Right cardiac atrium (tissue), 5 donors: Measurements from ENCODE around the gene NBEA. TPM values are rescaled to one million over a fixed set of nuclear protein-coding genes. Genes with fewer than 3 reads are reported as not detected.

Experiments used
- ATAC-seq, 2 donors: fragments of 200-7000 bp; cut with Tn5 transposase; one replicate each; pipeline versions ENCODE4 v1.8.0 to v1.9.1; 2020; ENCODE audit warnings: moderate library complexity in 2 of 2, mild to moderate bottlenecking in 1 of 2
- DNase-seq, 3 donors: peaks; one replicate each; pipeline ENCODE4 v3.0.0-alpha.2; 2020
- H3K27ac ChIP-seq: one replicate; pipeline ENCODE4 v1.5.1; 2013; ENCODE audit warnings: mild to moderate bottlenecking, low read length, control low read depth, moderate library complexity
- H3K27me3 ChIP-seq: one replicate; pipeline ENCODE4 v1.6.1; 2013; ENCODE audit not compliant: control insufficient read depth, insufficient read depth
- H3K4me1 ChIP-seq: one replicate; pipeline ENCODE4 v1.6.1; 2013; ENCODE audit warnings: low read length; ENCODE audit not compliant: control insufficient read depth, insufficient read depth
- H3K4me3 ChIP-seq: one replicate; pipeline ENCODE4 v1.5.1; 2013; ENCODE audit warnings: low read length, control low read depth
- H3K9me3 ChIP-seq: one replicate; pipeline ENCODE4 v1.6.1; 2013; ENCODE audit warnings: low read length; ENCODE audit not compliant: control insufficient read depth
- WGBS: extraction: QIAGEN DNeasy Blood & Tissue Kit; methylation state at CpG from one replicate; pipeline ENCODE4 v1.1.7; 2013; 5-methylcytosine and 5-hydroxymethylcytosine counted together
- intact Hi-C, 4 donors: fragments of 100-400 bp; cut with DNase I; formaldehyde crosslinking; loops; one replicate each; pipeline versions ENCODE4 v1.11.0 to v1.14.0; 2022 to 2023
- polyA plus RNA-seq: library from polyadenylated mRNA; stranded (reverse); fragments of 200-250 nt; gene quantifications from one replicate; pipeline ENCODE4 v1.2.3, GENCODE V29; 2013
- total RNA-seq, 4 donors: library from RNA; stranded (reverse); fragmentation: NEBNext Ultra II Directional; extraction: Animal tissue kit (Norgen Biotek cat#: 25700); gene quantifications; one replicate each; pipeline ENCODE4 v1.2.1, GENCODE V29; 2021
- donor health status: healthy with polysubstance abuse.
- donor health status: DM: no; HTN: yes; CAD: no.
- donor health status: DM: no; HTN: no; CAD: no.
- donor health status: DM: no; HTN: yes; CAD: no; lungs with severe emphysema.
- donor health status: DM: yes; HTN: yes; CAD: no.

The NBEA gene
- total and polyA plus RNA-seq, 5 donors = 8.1 to 20.7 (median 20.0) TPM

DNA sequence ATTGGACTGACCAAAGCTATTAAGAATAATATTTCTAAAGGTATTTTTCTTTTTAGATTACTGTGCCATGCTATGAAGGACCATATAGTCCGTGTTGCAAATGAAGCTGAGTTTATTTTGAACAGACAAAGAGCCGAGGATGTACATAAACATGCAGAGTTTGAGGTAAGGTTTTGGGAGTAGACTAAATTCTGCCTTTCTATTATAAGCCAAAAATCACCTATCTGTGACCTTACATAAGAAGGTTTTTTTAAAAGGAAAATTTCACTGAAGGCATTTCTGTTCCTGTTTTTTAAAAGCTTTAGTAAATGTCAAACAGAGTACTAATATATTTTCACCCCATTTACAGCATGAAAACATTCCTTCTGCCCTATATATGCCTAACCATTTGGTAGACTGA lies 407.0 kb downstream of the NBEA start:
- no peaks in the 10 kb centered on the region for H3K9me3 ChIP-seq
- ATAC-seq = no peak
- H3K4me1 ChIP-seq = peaks cover 2% of the 10 kb centered on the region
- 97% methylated on average over 2 of the region's 2 CpGs for WGBS
- intact Hi-C loops = no loop called here
- no peak overlapping the region for H3K27ac ChIP-seq
- no peaks in the 10 kb centered on the region for H3K27me3 ChIP-seq
- H3K4me3 ChIP-seq = no peak overlapping the region
- no peak for DNase-seq

DNA sequence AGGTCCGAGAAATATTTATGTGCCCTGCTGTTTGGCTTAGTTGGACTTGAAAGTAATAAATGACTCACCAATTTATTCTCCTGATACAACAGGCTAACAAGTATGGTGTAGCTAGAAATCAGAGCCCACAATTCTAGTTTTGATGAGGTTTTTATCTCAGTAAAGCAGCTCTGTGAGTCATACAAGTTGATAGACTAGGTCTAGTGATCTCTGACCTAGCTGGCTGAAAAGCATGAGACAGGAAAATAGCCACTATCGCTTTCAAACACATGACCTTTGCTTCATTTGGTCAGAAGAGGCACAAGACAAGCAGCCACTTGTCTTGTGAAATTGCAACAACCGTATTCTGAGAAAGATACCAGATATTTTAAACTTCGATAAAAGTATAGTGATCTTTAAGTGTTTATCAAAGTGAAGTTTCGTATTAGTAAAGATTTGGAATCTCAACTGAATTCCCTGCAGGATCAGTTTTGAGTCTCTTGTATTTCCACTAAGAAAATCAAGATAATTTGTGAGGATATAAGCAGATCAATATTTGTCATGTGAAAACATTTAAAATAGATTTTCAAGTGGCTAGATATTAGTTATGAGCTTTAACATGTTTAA lies 407.7 kb downstream of the NBEA start:
- ATAC-seq (peak; percentile 47 to 88), DNase-seq (no peak)
- Histone ChIP-seq H3K9me3 (no peaks in the 10 kb centered on the region), H3K27ac (no peak overlapping the region), H3K4me1 (peaks cover 2% of the 10 kb centered on the region), H3K4me3 (no peak overlapping the region), H3K27me3 (no peaks in the 10 kb centered on the region)
- intact Hi-C loops = no loop called here
- 46% methylated on average over 5 of the region's 5 CpGs for WGBS

DNA sequence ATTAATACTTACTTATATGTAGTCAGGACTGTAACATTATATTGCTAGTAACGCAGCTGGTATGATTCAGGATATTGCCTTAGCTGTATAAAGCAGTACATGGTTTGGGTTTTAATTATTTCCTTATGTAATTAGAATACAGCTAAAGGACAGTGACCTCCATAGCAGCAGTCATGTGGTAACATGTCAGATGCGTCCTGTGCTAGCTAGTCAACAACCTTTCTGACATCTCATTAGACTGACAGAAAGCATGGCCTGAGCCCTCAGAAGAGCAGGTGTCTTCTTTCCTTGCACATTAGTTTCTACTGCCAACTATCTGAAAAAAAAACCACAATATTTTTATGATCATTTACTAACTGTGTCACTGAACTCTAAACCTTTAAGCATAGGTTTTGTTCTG lies 412.2 kb downstream of the NBEA start:
- Histone ChIP-seq H3K27me3 (no peaks in the 10 kb centered on the region), H3K27ac (no peak overlapping the region), H3K9me3 (no peaks in the 10 kb centered on the region), H3K4me3 (no peak overlapping the region), H3K4me1 (peaks cover 2% of the 10 kb centered on the region)
- 91% methylated on average over 2 of the region's 2 CpGs for WGBS
- ATAC-seq = no peak
- intact Hi-C loops = no loop called here
- DNase-seq = no peak

DNA sequence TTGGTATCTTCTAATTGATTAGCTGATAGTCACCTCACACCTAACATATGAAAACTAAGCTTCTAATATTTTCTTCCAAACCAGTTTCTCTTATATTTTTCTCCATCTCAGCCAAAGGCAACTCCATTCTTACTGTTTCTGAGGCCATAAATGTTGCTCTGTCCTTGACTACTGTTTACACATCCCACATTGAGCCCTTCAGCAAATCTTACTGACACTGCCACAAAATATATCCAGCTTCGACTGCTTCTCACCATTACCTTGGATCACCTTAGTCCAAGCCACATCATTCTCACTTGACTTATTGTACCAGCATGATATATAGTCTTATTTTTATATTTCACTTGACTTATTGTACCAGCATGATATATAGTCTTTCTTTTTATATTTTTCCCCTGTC lies 412.8 kb downstream of the NBEA start:
- H3K4me1 ChIP-seq = no peaks in the 10 kb centered on the region
- no peaks in the 10 kb centered on the region for H3K27me3 ChIP-seq
- H3K4me3 ChIP-seq = no peak overlapping the region
- no peaks in the 10 kb centered on the region for H3K9me3 ChIP-seq
- no peak for DNase-seq
- no peak for ATAC-seq
- intact Hi-C loops = no loop called here
- 94% methylated on average over 1 of the region's 1 CpG for WGBS
- no peak overlapping the region for H3K27ac ChIP-seq

DNA sequence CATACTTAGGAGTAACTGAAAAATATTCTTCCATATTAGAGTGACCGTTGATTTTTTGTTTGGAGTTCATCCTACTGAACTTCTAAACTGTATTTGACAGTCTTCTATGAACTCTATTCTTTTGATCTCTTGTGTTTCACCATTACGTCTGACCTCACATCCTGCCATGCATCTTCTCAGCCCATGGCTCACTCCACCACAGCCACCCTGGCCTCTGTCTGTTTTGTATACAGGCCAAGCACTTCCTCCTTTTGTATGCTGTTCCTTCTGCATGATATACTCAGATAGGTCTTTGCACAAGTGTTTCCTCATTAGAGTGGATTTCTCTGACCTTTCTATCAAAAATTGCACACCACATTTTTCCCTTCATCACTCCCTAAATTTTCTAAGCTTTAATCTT lies 414.5 kb downstream of the NBEA start:
- DNase-seq = no peak
- Histone ChIP-seq H3K9me3 (no peaks in the 10 kb centered on the region), H3K4me1 (no peaks in the 10 kb centered on the region), H3K27ac (no peak overlapping the region), H3K27me3 (no peaks in the 10 kb centered on the region), H3K4me3 (no peak overlapping the region)
- peak in 1 of 2 donors; percentile 65 for ATAC-seq
- intact Hi-C loops = no loop called here
- 57% methylated on average over 2 of the region's 2 CpGs for WGBS

DNA sequence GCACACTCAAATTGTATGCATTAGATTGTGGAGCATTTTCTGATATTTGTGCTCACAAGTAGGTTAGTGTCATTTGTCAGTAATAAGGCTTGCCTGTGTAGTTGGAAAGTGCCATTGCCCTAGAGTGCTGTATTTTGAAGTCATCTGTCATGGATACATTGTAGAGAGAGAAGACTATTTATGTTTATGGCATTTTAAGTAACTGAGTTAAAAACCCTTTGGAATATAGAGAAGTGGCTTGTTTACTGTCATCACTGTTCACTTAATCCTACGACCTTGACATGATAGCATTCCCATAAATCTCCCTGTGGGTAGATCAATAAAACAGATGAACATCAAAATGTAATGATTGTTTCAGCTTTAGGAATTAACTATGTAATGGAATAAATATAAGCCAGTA lies 423.8 kb downstream of the NBEA start:
- Histone ChIP-seq H3K27me3 (no peaks in the 10 kb centered on the region), H3K4me3 (no peak overlapping the region), H3K4me1 (no peaks in the 10 kb centered on the region), H3K9me3 (no peaks in the 10 kb centered on the region), H3K27ac (no peak overlapping the region)
- intact Hi-C loops = no loop called here
- 86% methylated on average over 1 of the region's 1 CpG for WGBS
- DNase-seq (no peak), ATAC-seq (no peak)

DNA sequence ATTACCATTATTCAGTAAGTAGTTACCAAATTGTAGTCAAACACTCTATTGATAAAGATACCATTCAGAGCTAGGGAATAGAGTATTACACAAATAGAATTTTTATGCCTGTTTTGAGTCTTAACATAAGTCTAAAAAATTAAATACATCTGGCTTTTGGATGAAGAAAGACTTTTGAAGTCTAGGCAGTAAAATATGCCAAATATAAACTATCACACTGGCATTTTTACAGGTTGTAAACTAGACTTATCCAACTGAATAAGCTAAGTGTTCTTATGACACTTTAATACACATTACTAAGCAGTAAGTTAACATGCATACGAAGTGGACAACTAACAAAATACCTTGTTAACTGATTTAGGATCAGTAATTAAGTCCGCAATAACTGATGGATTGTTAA lies 425.5 kb downstream of the NBEA start:
- Histone ChIP-seq H3K9me3 (no peaks in the 10 kb centered on the region), H3K4me1 (no peaks in the 10 kb centered on the region), H3K27me3 (no peaks in the 10 kb centered on the region), H3K27ac (no peak overlapping the region), H3K4me3 (no peak overlapping the region)
- intact Hi-C loops = no loop called here
- ATAC-seq (no peak), DNase-seq (no peak)
- 95% methylated on average over 2 of the region's 2 CpGs for WGBS

DNA sequence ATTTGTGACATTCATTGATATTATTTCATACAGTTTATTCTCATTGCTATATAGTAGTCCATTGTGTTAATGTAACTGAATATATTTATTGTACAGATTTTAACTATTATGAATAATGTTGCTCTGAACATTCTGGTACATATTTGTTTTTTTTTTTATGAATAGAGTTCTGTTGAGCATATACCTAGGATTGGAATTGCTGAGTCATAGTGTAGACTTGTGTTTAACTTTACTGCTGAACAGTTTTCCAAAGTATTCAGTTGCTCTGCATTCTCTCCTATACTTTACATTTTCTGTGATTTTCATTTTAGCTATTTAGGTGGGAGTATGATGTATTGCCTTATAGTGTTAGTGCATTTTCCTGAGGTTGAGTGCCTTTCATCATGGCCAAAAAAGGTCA lies 436.9 kb downstream of the NBEA start:
- ATAC-seq (no peak), DNase-seq (no peak)
- Histone ChIP-seq H3K4me3 (no peak overlapping the region), H3K27ac (no peak overlapping the region), H3K4me1 (no peaks in the 10 kb centered on the region), H3K27me3 (no peaks in the 10 kb centered on the region), H3K9me3 (no peaks in the 10 kb centered on the region)
- intact Hi-C loops = no loop called here

DNA sequence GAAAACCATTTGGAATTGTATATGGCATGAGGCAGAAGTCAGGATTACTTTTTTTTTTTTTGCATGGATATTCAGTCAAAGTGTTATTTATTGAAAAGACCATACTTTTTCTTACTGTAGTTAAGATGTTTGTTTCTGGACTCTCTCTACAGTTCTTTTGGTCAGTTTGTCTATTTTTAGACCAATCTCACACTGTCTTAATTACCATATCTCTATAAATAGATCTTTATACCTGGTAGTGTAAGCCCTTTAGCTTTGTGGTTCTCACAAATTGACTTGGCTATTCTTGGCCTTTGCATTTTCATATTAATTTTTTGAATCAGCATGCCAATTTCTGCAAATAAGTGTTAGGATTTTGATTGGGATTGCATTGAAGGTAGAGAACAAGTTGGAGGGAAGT lies 437.6 kb downstream of the NBEA start:
- Histone ChIP-seq H3K27ac (no peak overlapping the region), H3K4me3 (no peak overlapping the region), H3K27me3 (no peaks in the 10 kb centered on the region), H3K9me3 (no peaks in the 10 kb centered on the region), H3K4me1 (no peaks in the 10 kb centered on the region)
- ATAC-seq (no peak), DNase-seq (no peak)
- intact Hi-C loops = no loop called here

DNA sequence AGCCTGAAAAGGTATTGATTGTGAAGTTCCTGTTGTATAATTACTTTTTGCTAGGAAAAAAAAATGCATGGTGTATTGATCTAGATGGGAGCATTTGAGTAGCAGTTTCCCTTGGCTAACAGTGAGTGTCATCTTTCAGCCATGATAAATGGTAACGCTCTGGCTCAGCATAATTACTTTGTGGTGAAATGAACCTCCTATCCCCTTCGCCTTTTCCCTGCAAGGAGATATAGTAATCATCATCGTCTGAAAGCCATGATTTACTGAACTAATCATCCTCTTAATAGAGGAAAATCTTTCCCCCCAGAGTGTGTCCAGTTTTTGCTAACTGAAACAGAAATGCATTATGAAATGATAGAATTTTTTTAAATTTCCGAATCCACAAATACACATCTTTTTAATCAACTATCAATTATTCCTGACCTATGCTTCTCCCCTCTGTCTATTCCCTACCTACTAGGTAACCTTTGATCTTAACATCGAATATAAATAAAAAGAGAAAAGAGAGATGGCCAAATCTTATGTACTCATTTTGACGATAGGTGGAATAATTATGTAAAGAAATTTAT lies 445.7 kb downstream of the NBEA start:
- no peak for ATAC-seq
- Histone ChIP-seq H3K27me3 (no peaks in the 10 kb centered on the region), H3K27ac (no peak overlapping the region), H3K4me3 (no peak overlapping the region), H3K9me3 (no peaks in the 10 kb centered on the region), H3K4me1 (peaks cover 1% of the 10 kb centered on the region)
- intact Hi-C loops = no loop called here
- no peak for DNase-seq
- 83% methylated on average over 6 of the region's 6 CpGs for WGBS

DNA sequence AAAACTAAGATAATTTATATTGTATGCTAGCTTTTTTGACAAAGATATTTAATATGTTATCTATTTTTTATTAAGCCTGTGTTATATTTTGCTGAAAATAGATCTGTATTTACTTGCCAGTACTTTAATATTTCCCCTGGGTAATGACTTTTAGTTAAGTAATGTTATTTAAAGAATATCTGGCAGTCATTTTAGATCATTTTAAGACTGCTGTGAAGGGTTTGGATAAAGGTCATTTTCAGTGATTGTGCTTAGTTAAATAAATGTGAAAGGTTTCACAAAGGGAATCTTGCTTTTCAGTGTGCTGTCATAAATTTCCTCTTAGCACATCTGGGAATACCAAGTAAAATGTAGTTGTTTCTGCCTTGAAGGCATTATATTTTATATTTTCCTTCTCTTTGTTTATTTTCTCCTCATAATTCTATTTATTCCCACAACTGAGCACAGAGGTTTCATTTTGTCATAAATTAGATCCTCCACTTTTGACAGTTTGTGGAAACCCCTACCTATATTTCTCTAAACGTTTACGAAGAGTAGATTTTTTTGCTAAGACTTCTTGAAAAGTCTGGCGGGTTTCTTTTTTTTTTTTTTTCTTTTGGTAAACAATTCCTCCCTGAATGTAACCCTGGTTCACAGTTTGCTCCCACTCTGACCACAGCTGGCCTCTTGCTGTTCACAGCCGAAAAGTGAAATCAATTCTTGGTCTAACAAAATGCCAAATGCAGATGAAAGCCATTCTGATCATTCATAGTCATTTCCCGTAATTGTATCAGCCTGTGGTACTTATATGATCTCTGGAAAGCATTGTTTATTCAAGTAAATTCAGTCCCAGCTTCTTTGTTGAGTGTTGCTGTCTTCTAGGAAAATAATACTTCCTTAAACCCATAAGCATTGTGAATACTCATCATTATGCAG lies 446.6 kb downstream of the NBEA start:
- Histone ChIP-seq H3K4me3 (peak overlapping the region; percentile 34), H3K27me3 (no peaks in the 10 kb centered on the region), H3K9me3 (no peaks in the 10 kb centered on the region), H3K27ac (no peak overlapping the region), H3K4me1 (peaks cover 1% of the 10 kb centered on the region)
- ATAC-seq (no peak), DNase-seq (no peak)
- 34% methylated on average over 5 of the region's 5 CpGs for WGBS
- intact Hi-C loops = no loop called here
